HepG2 (cell line): ENCODE measurements around the gene TMEM116. TPM values are rescaled to one million over a fixed set of nuclear protein-coding genes. Genes with fewer than 3 reads are reported as not detected.

Experiments used
- EP300 ChIP-seq, 3 experiments: sonication (generic) in 1 of 3; formaldehyde crosslinking in 1 of 3; IDR thresholded peaks; 2 replicates each; pipeline versions ENCODE4 v1.5.1 to v1.6.1; 2011 to 2020; ENCODE audit warnings: low read depth in 2 of 3, low read length in 2 of 3, borderline replicate concordance in 1 of 3, improper control_type of control experiment in 1 of 3, mild to moderate bottlenecking in 1 of 3, missing genetic modification reagents in 1 of 3, moderate library complexity in 1 of 3
- FIP1L1 ChIP-seq: fragments of 200-400 bp; formaldehyde crosslinking; IDR thresholded peaks from 2 replicates; pipeline ENCODE4 v1.6.1; 2018; ENCODE audit warnings: low read depth, mild to moderate bottlenecking, low read length, moderate library complexity, borderline replicate concordance; ENCODE audit not compliant: insufficient read depth
- GPN1 ChIP-seq: sonication (generic); formaldehyde crosslinking; IDR thresholded peaks from 2 replicates; pipeline ENCODE4 v1.5.1; 2020; ENCODE audit warnings: missing genetic modification reagents, borderline replicate concordance
- POGZ ChIP-seq: sonication (generic); formaldehyde crosslinking; IDR thresholded peaks from 2 replicates; pipeline ENCODE4 v1.4.0; 2020; ENCODE audit warnings: mild to moderate bottlenecking, missing genetic modification reagents
- RBM39 ChIP-seq: fragments of 200-400 bp; formaldehyde crosslinking; IDR thresholded peaks from one replicate; pipeline ENCODE4 v1.6.1; 2018; ENCODE audit warnings: antibody characterized with exemption, mild to moderate bottlenecking, low read depth, low read length; ENCODE audit not compliant: poor library complexity, severe bottlenecking
- SKI ChIP-seq: fragments of 450-650 bp; IDR thresholded peaks from one replicate; pipeline ENCODE4 v1.6.1; 2018; ENCODE audit warnings: mild to moderate bottlenecking; ENCODE audit not compliant: partially characterized antibody
- TCF12 ChIP-seq, 2 experiments: fragments of 450-650 bp in 1 of 2; sonication (generic) in 1 of 2; formaldehyde crosslinking in 1 of 2; IDR thresholded peaks; 2 replicates each; pipeline versions ENCODE4 v1.6.1 to v1.8.0; 2017 to 2022; ENCODE audit warnings: antibody characterized with exemption in 1 of 2, mild to moderate bottlenecking in 1 of 2, missing genetic modification reagents in 1 of 2, moderate library complexity in 1 of 2
- THYN1 ChIP-seq: sonication (generic); formaldehyde crosslinking; IDR thresholded peaks from 2 replicates; pipeline ENCODE4 v1.8.1; 2023; ENCODE audit warnings: low read depth, mild to moderate bottlenecking, moderate library complexity, missing genetic modification reagents, borderline replicate concordance
- ZIK1 ChIP-seq: sonication (generic); formaldehyde crosslinking; IDR thresholded peaks from 2 replicates; pipeline ENCODE4 v1.5.0; 2020; ENCODE audit warnings: mild to moderate bottlenecking, low read depth, missing genetic modification reagents, borderline replicate concordance
- ZNF17 ChIP-seq: sonication (generic); formaldehyde crosslinking; IDR thresholded peaks from 2 replicates; pipeline ENCODE4 v1.5.0; 2020; ENCODE audit warnings: mild to moderate bottlenecking, missing genetic modification reagents
- ZNF180 ChIP-seq: sonication (generic); formaldehyde crosslinking; IDR thresholded peaks from 2 replicates; pipeline ENCODE4 v1.4.0; 2020; ENCODE audit warnings: low read depth, missing genetic modification reagents, borderline replicate concordance
- ZNF430 ChIP-seq: sonication (generic); formaldehyde crosslinking; IDR thresholded peaks from 2 replicates; pipeline ENCODE4 v1.9.0; 2021; ENCODE audit warnings: mild to moderate bottlenecking, missing genetic modification reagents
- ZNF570 ChIP-seq: sonication (generic); formaldehyde crosslinking; IDR thresholded peaks from 2 replicates; pipeline ENCODE4 v1.4.0; 2020; ENCODE audit warnings: mild to moderate bottlenecking, missing genetic modification reagents, borderline replicate concordance
- ZNF768 ChIP-seq: sonication (generic); formaldehyde crosslinking; IDR thresholded peaks from 2 replicates; pipeline ENCODE4 v1.4.0; 2020; ENCODE audit warnings: missing genetic modification reagents
- polyA plus RNA-seq, 8 experiments: library from polyadenylated mRNA; depleted of rRNA in 3 of 8; stranded (reverse) in 7 of 8; unstranded in 1 of 8; fragments of >200 nt; fragmentation: Illumina TruSeq in 4 of 8; extraction: Trizol in 4 of 8; gene quantifications; 2 replicates each; pipeline versions ENCODE4 v1.2.1 to v1.2.3, GENCODE V29; 2011 to 2016; ENCODE audit warnings: low read depth in 4 of 8, missing spikeins in 1 of 8, mixed read lengths in 1 of 8; ENCODE audit not compliant: insufficient read depth in 1 of 8
- total RNA-seq, 5 experiments: library from RNA; depleted of rRNA; stranded (reverse); fragments of >200 nt; fragmentation: Illumina TruSeq; extraction: Trizol; gene quantifications; 2 replicates each; pipeline ENCODE4 v1.2.3, GENCODE V29; 2016; ENCODE audit warnings: low read depth in 1 of 5
- TF ChIP-seq, protein P1 (sequence below): sonication (generic); formaldehyde crosslinking; IDR thresholded peaks from 2 replicates; pipeline ENCODE4 v1.5.1; 2020; ENCODE audit warnings: missing genetic modification reagents, mild to moderate bottlenecking, borderline replicate concordance
- TF ChIP-seq, protein P2 (sequence below): sonication (generic); formaldehyde crosslinking; IDR thresholded peaks from 2 replicates; pipeline ENCODE4 v1.5.0; 2020; ENCODE audit warnings: mild to moderate bottlenecking, missing genetic modification reagents
- TF ChIP-seq, protein P3 (sequence below): sonication (generic); formaldehyde crosslinking; IDR thresholded peaks from 2 replicates; pipeline ENCODE4 v1.5.1; 2020; ENCODE audit warnings: mild to moderate bottlenecking, missing genetic modification reagents, borderline replicate concordance

Gene TMEM116
- total and polyA plus RNA-seq, 2 of the 13 experiments (the other 11 are each of a cell fraction or from before 2014, with no cell fraction given), result 14.0 to 17.8 TPM

DNA sequence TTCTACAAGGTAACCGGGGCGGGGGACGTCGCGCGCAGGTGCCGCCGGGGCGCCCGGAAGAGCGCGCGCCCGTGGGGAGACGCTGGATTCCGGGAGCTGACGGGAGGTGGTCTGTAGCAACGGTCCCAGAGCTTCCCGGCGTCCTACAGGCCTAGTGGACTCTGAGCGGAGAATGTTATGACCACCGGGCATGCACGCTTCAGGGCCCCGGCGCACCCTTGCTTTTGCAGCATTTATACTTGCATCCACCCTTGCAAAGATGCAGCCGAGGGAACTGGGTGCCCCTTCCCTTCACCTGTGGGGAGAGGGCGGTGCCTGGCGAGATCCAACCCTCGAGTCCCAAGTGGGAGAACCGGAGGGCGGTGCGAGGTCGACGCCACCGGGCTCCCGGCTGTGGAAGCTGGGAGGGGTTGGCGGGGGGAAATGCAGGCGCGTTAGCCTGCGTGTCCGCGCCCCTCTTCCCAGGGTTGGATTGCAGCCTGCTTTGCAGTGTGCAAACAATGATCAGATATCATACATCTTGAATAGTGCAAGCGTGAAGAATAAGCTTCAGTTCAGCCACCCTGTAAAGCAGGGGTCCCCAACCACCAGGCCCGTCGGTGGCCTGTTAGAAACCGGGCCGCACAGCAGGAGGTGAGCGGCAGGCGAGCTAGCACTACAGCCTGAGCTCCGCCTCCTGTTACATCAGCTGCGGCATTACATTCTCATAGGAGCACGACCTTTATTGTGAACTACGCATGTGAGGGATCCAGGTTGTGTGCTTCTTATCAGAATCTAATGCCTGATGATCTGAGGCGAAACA is 837 bp upstream of the TMEM116 start (continued):
- TF ChIP-seq POGZ (CRISPR knock-in tag), result no peak; the same call in 1 of the 2 replicates
- TF ChIP-seq THYN1 (CRISPR knock-in tag), result no peak
- TF ChIP-seq EP300 (IDR thresholded peaks at IDR 0.05; ENCODE audit: low read depth in 2 of 2, low read length in 2 of 2), result no peak
- TF ChIP-seq EP300 (CRISPR knock-in tag; IDR thresholded peaks at IDR 0.05; ENCODE audit: borderline replicate concordance), result peak; percentile 36; the same call in 1 of the 2 replicates
- no peak for TF ChIP-seq FIP1L1
- TF ChIP-seq ZNF180 (CRISPR knock-in tag), result no peak
- no peak for TF ChIP-seq GPN1 (CRISPR knock-in tag)
- TF ChIP-seq, protein P1, sequence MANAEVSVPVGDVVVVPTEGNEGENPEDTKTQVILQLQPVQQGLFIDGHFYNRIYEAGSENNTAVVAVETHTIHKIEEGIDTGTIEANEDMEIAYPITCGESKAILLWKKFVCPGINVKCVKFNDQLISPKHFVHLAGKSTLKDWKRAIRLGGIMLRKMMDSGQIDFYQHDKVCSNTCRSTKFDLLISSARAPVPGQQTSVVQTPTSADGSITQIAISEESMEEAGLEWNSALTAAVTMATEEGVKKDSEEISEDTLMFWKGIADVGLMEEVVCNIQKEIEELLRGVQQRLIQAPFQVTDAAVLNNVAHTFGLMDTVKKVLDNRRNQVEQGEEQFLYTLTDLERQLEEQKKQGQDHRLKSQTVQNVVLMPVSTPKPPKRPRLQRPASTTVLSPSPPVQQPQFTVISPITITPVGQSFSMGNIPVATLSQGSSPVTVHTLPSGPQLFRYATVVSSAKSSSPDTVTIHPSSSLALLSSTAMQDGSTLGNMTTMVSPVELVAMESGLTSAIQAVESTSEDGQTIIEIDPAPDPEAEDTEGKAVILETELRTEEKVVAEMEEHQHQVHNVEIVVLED (CRISPR knock-in tag), result no peak; the same call in 1 of the 2 replicates
- TF ChIP-seq TCF12 (IDR thresholded peaks at IDR 0.05), result no peak
- TF ChIP-seq TCF12 (CRISPR knock-in tag; IDR thresholded peaks at IDR 0.05), result no peak; the same call in 1 of the 2 replicates
- TF ChIP-seq, protein P2, sequence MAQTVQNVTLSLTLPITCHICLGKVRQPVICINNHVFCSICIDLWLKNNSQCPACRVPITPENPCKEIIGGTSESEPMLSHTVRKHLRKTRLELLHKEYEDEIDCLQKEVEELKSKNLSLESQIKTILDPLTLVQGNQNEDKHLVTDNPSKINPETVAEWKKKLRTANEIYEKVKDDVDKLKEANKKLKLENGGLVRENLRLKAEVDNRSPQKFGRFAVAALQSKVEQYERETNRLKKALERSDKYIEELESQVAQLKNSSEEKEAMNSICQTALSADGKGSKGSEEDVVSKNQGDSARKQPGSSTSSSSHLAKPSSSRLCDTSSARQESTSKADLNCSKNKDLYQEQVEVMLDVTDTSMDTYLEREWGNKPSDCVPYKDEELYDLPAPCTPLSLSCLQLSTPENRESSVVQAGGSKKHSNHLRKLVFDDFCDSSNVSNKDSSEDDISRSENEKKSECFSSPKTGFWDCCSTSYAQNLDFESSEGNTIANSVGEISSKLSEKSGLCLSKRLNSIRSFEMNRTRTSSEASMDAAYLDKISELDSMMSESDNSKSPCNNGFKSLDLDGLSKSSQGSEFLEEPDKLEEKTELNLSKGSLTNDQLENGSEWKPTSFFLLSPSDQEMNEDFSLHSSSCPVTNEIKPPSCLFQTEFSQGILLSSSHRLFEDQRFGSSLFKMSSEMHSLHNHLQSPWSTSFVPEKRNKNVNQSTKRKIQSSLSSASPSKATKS, result no peak
- TF ChIP-seq ZNF430 (CRISPR knock-in tag), result no peak
- no peak for TF ChIP-seq RBM39
- TF ChIP-seq ZNF17 (CRISPR knock-in tag), result no peak
- no peak for TF ChIP-seq ZNF570 (CRISPR knock-in tag)
- TF ChIP-seq ZIK1 (CRISPR knock-in tag), result no peak
- no peak for TF ChIP-seq SKI
- peak; percentile 42; the same call in 1 of the 2 replicates for TF ChIP-seq ZNF768 (CRISPR knock-in tag)
- TF ChIP-seq, protein P3, sequence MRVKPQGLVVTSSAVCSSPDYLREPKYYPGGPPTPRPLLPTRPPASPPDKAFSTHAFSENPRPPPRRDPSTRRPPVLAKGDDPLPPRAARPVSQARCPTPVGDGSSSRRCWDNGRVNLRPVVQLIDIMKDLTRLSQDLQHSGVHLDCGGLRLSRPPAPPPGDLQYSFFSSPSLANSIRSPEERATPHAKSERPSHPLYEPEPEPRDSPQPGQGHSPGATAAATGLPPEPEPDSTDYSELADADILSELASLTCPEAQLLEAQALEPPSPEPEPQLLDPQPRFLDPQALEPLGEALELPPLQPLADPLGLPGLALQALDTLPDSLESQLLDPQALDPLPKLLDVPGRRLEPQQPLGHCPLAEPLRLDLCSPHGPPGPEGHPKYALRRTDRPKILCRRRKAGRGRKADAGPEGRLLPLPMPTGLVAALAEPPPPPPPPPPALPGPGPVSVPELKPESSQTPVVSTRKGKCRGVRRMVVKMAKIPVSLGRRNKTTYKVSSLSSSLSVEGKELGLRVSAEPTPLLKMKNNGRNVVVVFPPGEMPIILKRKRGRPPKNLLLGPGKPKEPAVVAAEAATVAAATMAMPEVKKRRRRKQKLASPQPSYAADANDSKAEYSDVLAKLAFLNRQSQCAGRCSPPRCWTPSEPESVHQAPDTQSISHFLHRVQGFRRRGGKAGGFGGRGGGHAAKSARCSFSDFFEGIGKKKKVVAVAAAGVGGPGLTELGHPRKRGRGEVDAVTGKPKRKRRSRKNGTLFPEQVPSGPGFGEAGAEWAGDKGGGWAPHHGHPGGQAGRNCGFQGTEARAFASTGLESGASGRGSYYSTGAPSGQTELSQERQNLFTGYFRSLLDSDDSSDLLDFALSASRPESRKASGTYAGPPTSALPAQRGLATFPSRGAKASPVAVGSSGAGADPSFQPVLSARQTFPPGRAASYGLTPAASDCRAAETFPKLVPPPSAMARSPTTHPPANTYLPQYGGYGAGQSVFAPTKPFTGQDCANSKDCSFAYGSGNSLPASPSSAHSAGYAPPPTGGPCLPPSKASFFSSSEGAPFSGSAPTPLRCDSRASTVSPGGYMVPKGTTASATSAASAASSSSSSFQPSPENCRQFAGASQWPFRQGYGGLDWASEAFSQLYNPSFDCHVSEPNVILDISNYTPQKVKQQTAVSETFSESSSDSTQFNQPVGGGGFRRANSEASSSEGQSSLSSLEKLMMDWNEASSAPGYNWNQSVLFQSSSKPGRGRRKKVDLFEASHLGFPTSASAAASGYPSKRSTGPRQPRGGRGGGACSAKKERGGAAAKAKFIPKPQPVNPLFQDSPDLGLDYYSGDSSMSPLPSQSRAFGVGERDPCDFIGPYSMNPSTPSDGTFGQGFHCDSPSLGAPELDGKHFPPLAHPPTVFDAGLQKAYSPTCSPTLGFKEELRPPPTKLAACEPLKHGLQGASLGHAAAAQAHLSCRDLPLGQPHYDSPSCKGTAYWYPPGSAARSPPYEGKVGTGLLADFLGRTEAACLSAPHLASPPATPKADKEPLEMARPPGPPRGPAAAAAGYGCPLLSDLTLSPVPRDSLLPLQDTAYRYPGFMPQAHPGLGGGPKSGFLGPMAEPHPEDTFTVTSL (CRISPR knock-in tag), result no peak; the same call in 1 of the 2 replicates
